Loucy (cell line): ENCODE measurements around the gene PIM3.

Experiments used
- EZH2phosphoT487 ChIP-seq: fragments of 200-600 bp; IDR thresholded peaks from 2 replicates; pipeline ENCODE4 v1.6.1; 2018; ENCODE audit warnings: antibody characterized with exemption, mild to moderate bottlenecking, moderate library complexity, borderline replicate concordance
- TF ChIP-seq, protein P1 (sequence below): fragments of 200-600 bp; sonication (generic); conservative IDR thresholded peaks from 2 replicates; pipeline ENCODE4 v1.5.1; 2014; ENCODE audit warnings: mild to moderate bottlenecking, antibody characterized with exemption, low read length

- TF ChIP-seq, protein P1, sequence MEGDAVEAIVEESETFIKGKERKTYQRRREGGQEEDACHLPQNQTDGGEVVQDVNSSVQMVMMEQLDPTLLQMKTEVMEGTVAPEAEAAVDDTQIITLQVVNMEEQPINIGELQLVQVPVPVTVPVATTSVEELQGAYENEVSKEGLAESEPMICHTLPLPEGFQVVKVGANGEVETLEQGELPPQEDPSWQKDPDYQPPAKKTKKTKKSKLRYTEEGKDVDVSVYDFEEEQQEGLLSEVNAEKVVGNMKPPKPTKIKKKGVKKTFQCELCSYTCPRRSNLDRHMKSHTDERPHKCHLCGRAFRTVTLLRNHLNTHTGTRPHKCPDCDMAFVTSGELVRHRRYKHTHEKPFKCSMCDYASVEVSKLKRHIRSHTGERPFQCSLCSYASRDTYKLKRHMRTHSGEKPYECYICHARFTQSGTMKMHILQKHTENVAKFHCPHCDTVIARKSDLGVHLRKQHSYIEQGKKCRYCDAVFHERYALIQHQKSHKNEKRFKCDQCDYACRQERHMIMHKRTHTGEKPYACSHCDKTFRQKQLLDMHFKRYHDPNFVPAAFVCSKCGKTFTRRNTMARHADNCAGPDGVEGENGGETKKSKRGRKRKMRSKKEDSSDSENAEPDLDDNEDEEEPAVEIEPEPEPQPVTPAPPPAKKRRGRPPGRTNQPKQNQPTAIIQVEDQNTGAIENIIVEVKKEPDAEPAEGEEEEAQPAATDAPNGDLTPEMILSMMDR, result no peak
- no peak for TF ChIP-seq EZH2phosphoT487
Measured at GRCh38 chr22:49999946-50000586, 39.5 kb downstream of the PIM3 start.
